GM18505 (cell line): ENCODE results near the gene USP36.

ENCODE experiments used
- ATAC-seq: cut with Tn5 transposase; IDR thresholded peaks from one replicate; pipeline ENCODE4 v1.9.1; 2021; ENCODE audit not compliant: unreplicated experiment
- POLR2A ChIP-seq: IDR thresholded peaks from 4 replicates; pipeline ENCODE4 v1.6.1; 2011; ENCODE audit warnings: borderline replicate concordance; ENCODE audit not compliant: insufficient read depth, insufficient read length; ENCODE audit errors: extremely low read depth

The USP36 gene

GRCh38 chr17:78839235-78839761 lies 1.3 kb downstream of the USP36 start:
- no peak for ATAC-seq
- no peak for TF ChIP-seq POLR2A

DNA sequence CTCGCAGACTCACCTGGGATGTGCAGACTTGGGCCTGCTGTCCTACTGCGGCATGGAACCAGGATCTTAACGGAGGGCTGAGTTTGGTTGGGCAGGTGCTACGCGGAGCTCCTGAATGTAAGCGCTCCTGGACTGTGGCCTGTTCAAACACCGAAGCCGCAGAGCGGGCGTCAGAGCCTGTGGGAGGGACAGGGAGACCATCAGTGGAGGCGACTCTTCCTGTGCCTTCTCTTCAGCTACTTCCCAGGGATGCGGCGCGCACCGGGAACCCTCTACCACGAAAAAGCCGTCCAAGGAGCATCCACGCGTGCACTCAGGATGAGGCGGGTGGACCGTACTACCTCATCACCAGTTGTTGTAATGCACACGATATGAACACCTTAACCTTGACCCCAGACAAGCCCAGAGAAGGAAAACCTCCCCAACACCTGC lies 2.0 kb downstream of the USP36 start:
- TF ChIP-seq POLR2A = no peak
- ATAC-seq = no peak

DNA sequence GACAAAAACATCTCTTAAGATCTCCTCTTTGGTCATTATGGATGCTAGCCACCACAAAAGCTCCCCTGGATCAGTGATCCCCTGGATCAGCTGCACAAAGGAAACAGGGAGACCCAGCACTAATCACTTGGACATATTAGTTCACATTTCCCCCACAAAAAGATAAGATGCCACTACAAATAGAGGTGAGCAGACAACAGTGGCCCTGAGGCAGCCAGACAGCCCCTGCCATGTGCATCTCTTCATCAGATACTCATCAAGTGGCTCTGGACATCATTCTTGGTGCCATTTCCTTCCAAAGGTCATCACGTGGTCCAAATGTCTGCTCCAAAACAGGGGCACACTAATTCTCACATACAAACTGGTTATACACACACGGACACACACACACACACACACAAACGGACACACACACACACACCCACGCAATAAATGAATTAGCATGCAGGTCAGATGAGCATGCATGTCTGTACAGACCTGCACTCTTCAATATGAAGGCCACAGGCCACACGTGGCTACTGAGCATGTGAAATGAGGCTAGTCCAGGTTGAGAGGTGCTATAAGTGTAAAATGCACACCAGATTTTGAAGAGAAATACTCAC lies 4.1 kb downstream of the USP36 start:
- no peak for TF ChIP-seq POLR2A
- no peak for ATAC-seq

- no peak for TF ChIP-seq POLR2A
- ATAC-seq = no peak
These were observed 6.0 kb downstream of the USP36 start for GRCh38 chr17:78834571-78834970.

- ATAC-seq = no peak
- TF ChIP-seq POLR2A = no peak
These were observed 8.1 kb downstream of the USP36 start for GRCh38 chr17:78832541-78832810.

GRCh38 chr17:78831688-78832540 lies 8.7 kb downstream of the USP36 start:
- TF ChIP-seq POLR2A = no peak
- no peak for ATAC-seq

- no peak for ATAC-seq
- TF ChIP-seq POLR2A = no peak
These were observed 11.1 kb downstream of the USP36 start for GRCh38 chr17:78829477-78829876.

- TF ChIP-seq POLR2A = no peak
- no peak for ATAC-seq
These were observed 12.0 kb downstream of the USP36 start for GRCh38 chr17:78828470-78829185.

DNA sequence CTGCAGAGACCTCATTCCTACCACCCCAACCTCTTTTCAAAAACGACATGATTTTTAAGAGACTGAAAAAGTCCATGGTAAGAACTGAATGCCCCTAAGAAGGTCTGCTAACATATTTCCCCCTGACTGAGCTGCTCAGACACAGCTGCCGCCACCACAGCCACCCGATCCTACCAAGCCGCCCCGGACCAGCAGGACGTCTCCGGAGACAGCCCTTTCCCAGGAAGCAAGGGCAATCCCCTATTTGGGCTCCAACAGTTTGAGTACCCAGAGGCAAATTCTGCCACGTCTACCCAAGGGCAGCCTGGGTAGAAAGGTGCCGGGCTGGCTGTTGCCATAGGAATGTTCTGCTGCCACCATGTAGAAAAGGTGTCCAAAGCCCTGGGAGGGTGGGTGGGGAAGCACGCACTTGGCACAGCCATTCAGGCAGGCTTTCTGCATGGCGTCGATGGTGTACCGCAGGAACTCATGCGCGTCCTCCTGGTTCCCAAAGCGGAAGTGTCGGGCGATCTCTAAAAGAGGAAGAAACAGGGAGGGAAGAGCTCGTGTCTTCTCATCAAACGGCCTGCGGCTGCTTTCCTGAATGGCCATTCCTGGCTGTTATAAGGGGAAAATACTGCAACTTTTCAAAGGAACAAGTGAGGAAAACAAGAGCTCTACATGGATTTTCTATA lies 13.6 kb downstream of the USP36 start:
- TF ChIP-seq POLR2A = no peak
- no peak for ATAC-seq

DNA sequence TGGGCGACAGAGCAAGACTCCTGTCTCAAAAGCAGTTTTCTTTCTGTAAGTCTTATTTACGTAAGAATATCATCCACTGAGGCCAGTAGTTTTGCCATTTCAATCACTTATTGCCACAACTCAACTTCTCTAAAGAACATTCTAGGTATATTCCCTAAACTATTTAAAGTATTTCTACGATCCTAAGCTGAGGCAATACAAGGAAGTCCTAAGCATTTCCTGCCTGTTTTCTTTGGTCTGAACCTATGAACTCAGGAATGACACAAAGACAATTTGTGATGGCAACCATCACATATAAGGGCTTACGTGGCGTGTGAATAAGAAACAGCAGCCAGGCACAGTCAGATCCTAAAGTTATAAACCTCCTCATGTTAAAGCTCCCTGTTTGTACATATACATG lies 14.2 kb downstream of the USP36 start:
- no peak for ATAC-seq
- no peak for TF ChIP-seq POLR2A

DNA sequence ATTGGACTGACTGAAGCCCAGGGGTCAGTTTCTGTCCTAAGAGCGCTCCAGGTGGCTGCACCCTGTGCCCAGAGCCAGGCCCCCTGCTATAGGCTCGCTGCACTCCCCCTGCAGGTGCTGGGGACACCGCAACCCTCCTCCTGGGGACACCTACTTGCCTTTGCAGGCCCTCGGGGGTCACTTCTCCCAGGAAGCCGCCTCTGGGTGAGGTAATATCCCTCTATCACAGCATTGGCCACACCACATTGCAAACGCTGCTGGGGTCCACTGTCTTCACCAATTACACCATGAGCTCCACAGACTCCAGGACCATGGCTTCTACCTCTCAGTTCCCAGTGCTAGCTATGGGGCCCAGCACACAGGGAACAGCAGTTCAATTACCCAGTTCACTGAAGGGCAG lies 14.9 kb downstream of the USP36 start:
- no peak for TF ChIP-seq POLR2A
- ATAC-seq = no peak

DNA sequence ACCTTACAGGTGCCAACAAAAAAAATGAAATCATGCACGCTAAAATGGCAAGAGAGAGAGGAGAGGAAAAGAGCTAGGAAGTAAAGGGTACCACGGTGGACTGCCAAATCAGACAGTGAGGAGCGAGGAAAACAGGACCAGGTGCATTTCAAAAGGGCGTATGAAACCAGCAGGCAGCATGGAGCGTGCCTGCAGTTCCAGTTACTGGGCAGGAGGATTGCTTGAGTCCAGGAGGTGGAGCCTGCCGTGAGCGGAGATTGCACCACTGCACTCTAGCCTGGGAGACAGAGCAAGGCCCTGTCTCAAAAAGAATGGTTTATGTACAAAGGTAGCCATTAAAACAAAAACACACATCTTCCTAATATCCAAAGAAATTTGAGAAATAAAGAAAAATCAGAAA lies 16.4 kb downstream of the USP36 start:
- no peak for ATAC-seq
- TF ChIP-seq POLR2A = no peak

- no peak for TF ChIP-seq POLR2A
- ATAC-seq = no peak
These were observed 17.1 kb downstream of the USP36 start for GRCh38 chr17:78823282-78824046.

DNA sequence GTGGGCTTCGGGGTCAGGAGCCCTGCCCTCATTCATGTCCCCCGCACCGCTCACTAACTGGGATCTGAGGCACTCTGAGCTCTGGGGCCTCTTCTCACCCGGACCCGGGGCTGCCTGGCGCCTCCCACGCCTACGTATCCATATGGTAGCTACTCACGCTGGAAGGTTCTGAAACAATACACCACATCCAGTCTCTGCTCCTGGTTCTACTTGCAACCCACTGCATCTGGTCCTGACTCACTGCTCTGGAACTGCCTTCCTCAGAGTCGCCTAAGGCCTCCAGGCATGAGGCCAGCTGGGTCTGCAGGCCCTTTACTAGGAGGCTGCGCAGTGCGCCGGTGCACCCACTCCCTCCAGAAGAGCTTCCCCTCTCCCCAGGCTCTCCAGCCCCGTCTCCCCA lies 18.1 kb downstream of the USP36 start:
- no peak for TF ChIP-seq POLR2A
- ATAC-seq = no peak
